Skeletal muscle satellite cell (primary cell): ENCODE data around the gene APELA.
"Not testable (repeated sequence)": the region's sequence is repeated elsewhere in the genome, so short reads cannot be mapped to it uniquely, and the experiment has no call there.

Experiments used
- H3K27me3 ChIP-seq: 2 replicates; pipeline ENCODE4 v1.7.0; 2013; ENCODE audit warnings: low read length; ENCODE audit not compliant: control insufficient read depth, insufficient read depth
- H3K36me3 ChIP-seq: 2 replicates; pipeline ENCODE4 v1.7.0; 2013; ENCODE audit warnings: mild to moderate bottlenecking, control low read depth, low read length; ENCODE audit not compliant: insufficient read depth
- H3K4me1 ChIP-seq: 2 replicates; pipeline ENCODE4 v1.7.0; 2013; ENCODE audit warnings: low read length; ENCODE audit not compliant: control insufficient read depth, insufficient read depth
- H3K4me2 ChIP-seq: 2 replicates; pipeline ENCODE4 v1.7.0; 2013; ENCODE audit warnings: mild to moderate bottlenecking, low read length
- H3K4me3 ChIP-seq: 2 replicates; pipeline ENCODE4 v1.7.0; 2013; ENCODE audit warnings: low read length
- H3K9ac ChIP-seq: 2 replicates; pipeline ENCODE4 v1.7.0; 2013; ENCODE audit warnings: mild to moderate bottlenecking, low read depth, low read length, moderate library complexity
- H3K9me3 ChIP-seq: replicated peaks from 2 replicates; pipeline ENCODE4 v1.7.0; 2013; ENCODE audit warnings: mild to moderate bottlenecking, control low read depth, low read length

Gene APELA

DNA sequence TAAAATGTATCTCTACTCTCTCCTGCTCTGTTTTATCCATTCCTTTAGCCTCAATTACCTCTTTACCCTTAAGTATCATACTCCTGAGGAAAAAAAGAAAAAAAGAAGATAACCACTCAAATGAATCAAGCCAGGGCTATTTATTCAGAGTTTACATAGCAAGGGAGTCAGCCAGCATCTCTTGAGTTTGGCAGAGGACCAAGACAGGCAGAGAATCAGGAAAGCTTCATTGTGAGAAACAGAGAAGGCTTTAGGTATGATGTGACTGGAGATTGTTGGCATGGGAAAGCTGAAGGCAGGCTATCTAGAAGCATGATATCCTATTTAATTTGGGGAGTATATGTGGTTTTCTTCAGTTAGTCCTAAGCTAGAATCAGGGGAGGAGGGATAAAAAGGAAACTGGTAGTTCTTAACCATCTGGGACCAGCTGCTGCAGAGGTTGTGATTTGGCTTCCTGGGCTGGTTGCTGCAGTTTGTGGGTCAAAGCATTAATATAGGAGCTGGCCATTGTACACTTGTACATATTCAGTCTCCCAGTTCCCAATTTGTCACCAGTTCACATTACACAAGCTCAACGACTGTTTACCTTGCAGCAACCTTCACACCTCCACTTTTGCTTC is 11.2 kb downstream of the APELA start:
- Histone ChIP-seq H3K9ac (no peak overlapping the region), H3K4me3 (no peak overlapping the region), H3K4me1 (no peaks in the 10 kb centered on the region), H3K4me2 (no peak overlapping the region), H3K27me3 (no peaks in the 10 kb centered on the region), H3K36me3 (no peaks in the 10 kb centered on the region), H3K9me3 (no peaks in the 10 kb centered on the region)

DNA sequence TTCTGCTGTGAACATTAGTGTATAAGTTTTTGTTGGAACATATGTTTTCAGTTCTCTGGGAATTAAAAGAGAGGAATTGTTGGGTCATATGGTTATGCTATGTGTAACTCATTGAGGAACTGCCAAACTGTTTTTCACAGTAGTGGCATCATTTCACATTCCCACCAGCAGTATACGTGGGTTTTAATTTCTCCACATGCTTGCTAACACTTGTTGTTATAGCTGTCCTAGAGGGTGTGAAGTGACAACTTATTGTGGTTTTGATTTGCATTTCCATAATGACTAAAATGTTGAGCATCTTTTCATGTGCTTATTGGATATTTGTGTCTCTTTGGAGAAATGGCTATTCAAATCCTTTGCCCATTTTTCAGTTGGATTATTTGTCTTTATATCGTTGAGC is 13.7 kb downstream of the APELA start:
- H3K4me2 ChIP-seq: no peak overlapping the region
- no peaks in the 10 kb centered on the region for H3K9me3 ChIP-seq
- H3K9ac ChIP-seq: no peak overlapping the region
- H3K4me1 ChIP-seq: no peaks in the 10 kb centered on the region
- no peak overlapping the region for H3K4me3 ChIP-seq
- H3K27me3 ChIP-seq: no peaks in the 10 kb centered on the region
- no peaks in the 10 kb centered on the region for H3K36me3 ChIP-seq

DNA sequence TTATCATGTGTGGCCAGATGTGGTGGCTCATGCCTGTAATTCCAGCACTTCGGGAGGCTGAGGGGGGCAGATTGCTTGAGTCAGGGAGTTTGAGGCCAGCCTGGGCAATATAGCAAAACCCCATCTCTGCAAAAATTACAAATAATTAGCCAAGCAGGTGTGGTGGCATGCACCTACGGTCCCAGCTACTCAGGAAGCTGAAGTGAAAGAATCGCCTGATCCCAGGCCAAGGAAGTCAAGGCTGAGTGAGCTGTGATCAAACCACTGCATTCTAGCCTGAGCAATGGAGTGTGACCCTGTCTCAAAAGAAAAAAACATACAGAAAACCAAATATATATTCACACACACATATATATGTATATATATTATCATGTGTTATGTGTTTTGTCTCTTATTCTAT is 15.0 kb downstream of the APELA start:
- no peak overlapping the region for H3K9ac ChIP-seq
- H3K4me1 ChIP-seq: no peaks in the 10 kb centered on the region
- H3K36me3 ChIP-seq: no peaks in the 10 kb centered on the region
- H3K27me3 ChIP-seq: no peaks in the 10 kb centered on the region
- no peak overlapping the region for H3K4me2 ChIP-seq
- no peak overlapping the region for H3K4me3 ChIP-seq
- no peaks in the 10 kb centered on the region for H3K9me3 ChIP-seq

DNA sequence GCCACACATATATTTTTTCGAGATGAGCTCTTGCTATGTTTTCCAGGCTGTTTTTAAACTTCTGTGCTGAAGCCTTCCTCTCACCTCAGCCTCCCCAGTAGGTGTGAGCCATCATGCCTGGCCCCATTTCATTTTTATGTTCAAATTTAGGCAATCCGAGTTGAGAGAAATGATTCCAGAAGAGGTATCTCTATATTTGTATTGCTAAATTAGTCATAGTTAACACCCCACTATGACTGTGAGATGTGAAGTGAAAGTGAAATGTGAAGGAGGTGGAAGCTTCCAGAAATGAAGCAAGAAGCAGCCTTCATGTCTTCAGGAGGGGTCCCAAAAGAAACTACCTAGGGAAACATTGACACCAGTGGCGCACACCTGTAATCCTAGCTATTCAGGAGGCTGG is 17.7 kb downstream of the APELA start:
- Histone ChIP-seq H3K9ac (no peak overlapping the region), H3K27me3 (no peaks in the 10 kb centered on the region), H3K9me3 (no peaks in the 10 kb centered on the region), H3K4me3 (no peak overlapping the region), H3K36me3 (no peaks in the 10 kb centered on the region), H3K4me1 (no peaks in the 10 kb centered on the region), H3K4me2 (no peak overlapping the region)

DNA sequence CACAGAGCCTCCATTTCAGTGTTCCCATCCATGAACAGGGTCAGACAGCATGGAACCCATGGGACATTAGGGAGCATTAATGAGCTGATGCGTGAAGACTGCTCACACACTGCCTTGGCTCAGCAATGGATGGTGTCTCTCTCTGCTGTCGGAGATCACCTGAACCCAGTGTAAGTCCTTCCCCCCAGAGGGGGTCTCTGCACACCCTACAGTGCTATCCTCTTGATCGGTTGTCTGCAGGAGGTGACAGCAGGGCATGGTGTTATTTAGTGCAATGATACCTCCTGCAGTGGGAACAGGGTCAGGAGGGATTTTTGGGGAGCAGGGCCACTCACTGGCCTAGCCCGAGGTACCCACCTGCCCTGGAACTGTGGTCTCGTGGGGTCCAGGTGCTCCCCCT is 25.6 kb downstream of the APELA start:
- Histone ChIP-seq H3K4me1 (no peaks in the 10 kb centered on the region), H3K4me2 (no peak overlapping the region), H3K4me3 (no peak overlapping the region), H3K9me3 (no peaks in the 10 kb centered on the region), H3K36me3 (no peaks in the 10 kb centered on the region), H3K27me3 (no peaks in the 10 kb centered on the region), H3K9ac (no peak overlapping the region)

DNA sequence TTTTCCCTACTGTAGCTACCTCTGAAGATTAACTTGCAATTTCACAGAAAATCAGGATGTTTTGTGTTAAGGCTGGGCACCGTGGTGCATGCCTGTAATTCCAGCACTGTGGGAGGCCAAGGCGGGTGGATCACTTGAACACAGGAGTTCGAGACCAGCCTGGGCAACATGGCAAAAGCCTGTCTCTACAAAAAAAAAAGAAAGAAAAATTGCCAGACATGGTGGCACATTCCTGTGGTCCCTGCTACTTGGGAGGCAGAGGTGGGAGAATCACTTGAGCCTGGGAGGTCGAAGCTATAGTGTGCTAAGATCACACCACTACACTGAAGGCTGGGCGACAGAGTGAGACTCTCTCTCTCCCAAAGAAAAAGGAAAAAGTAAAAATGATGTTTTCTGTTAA is 27.4 kb downstream of the APELA start:
- Histone ChIP-seq H3K27me3 (no peaks in the 10 kb centered on the region), H3K9me3 (no peaks in the 10 kb centered on the region), H3K9ac (no peak overlapping the region), H3K4me3 (no peak overlapping the region), H3K4me2 (no peak overlapping the region), H3K36me3 (no peaks in the 10 kb centered on the region), H3K4me1 (no peaks in the 10 kb centered on the region)

DNA sequence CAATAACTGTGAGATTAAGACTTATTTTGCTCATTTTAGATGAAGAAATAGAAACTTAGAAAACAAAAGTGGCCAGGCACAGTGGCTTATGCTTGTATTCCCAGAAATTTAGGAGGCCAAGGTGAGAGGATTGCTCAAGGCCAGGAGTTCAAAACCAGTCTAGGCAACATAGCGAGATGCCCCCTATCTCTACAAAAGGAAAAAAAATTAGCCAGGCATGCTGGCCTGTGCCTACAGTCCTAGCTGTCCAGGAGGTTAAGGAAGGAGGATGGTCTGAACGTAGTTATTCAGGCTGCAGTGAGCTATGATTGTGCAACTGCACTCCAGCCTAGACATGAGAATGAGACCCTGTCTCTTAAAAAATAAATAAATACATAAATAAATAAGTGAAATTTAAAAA is 28.0 kb downstream of the APELA start:
- Histone ChIP-seq H3K4me1 (no peaks in the 10 kb centered on the region), H3K9me3 (no peaks in the 10 kb centered on the region)

DNA sequence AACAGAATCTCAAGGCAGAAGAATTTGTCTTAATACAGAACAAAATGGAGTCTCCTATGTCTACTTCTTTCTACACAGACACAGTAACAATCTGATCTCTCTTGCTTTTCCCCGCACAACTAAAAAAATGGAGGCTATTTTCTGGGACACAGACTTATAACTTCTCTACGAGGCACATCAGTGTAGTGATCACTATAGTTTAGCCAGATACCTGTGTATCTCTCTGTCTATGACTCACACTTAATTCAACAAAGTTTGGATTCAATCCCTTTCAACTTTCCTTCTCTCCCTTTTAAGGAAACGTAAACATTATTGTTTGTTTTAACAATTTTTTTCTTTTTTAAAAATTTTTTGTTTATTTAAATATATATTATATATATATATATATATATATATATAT is 29.4 kb downstream of the APELA start:
- H3K4me2 ChIP-seq: no peak overlapping the region
- H3K4me1 ChIP-seq: no peaks in the 10 kb centered on the region
- no peak overlapping the region for H3K9ac ChIP-seq
- H3K36me3 ChIP-seq: no peaks in the 10 kb centered on the region
- no peak overlapping the region for H3K4me3 ChIP-seq
- no peaks in the 10 kb centered on the region for H3K9me3 ChIP-seq
- H3K27me3 ChIP-seq: no peaks in the 10 kb centered on the region

More for the DNA sequence above, 28.0 kb downstream of the APELA start:
- no peak overlapping the region for H3K9ac ChIP-seq
- no peak overlapping the region for H3K4me2 ChIP-seq
- no peak overlapping the region for H3K4me3 ChIP-seq
- H3K27me3 ChIP-seq: no peaks in the 10 kb centered on the region
- no peaks in the 10 kb centered on the region for H3K36me3 ChIP-seq

DNA sequence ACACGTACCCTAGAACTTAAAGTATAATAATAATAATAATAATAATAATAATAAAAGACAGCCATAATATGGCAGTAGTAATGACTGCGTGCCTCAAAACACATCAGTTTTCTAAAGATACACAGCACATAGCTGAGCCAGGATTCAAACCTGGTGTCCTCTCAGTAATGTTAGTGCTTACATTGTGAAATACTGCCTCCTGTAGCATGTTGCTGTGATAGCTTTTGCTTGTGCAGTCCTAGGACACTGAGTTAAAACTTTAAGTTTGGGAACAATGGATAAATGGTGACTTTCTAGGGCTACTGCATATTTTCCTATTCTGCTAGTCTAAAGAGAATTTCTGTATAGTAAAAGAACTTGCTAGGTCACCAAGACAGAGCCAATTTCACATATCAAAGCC is 36.5 kb downstream of the APELA start:
- not testable (repeated sequence) for H3K4me1 ChIP-seq, H3K27me3 ChIP-seq, H3K4me3 ChIP-seq, H3K9me3 ChIP-seq, H3K36me3 ChIP-seq, H3K9ac ChIP-seq, H3K4me2 ChIP-seq

DNA sequence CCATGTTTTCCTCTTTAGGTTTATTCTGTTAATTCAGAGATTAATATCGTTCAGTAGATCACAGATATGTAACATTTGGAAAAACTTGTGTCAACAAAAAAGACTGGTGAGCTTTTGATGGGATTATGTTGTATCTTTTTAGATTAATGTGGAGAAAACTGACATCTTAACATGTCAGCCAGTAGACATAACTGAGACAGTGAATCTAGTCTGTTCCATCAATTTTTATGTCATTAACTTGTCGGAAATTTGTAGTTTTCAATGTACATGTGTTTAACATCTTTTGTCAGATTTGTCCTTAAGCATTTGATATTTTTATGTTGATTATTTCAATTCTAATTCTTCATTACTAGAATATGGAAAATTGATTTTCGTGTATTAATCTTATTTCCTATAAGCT is 42.0 kb downstream of the APELA start:
- no peak overlapping the region for H3K4me2 ChIP-seq
- H3K4me3 ChIP-seq: no peak overlapping the region
- H3K9ac ChIP-seq: no peak overlapping the region
- H3K4me1 ChIP-seq: no peaks in the 10 kb centered on the region
- no peaks in the 10 kb centered on the region for H3K36me3 ChIP-seq
- no peaks in the 10 kb centered on the region for H3K9me3 ChIP-seq
- H3K27me3 ChIP-seq: no peaks in the 10 kb centered on the region

DNA sequence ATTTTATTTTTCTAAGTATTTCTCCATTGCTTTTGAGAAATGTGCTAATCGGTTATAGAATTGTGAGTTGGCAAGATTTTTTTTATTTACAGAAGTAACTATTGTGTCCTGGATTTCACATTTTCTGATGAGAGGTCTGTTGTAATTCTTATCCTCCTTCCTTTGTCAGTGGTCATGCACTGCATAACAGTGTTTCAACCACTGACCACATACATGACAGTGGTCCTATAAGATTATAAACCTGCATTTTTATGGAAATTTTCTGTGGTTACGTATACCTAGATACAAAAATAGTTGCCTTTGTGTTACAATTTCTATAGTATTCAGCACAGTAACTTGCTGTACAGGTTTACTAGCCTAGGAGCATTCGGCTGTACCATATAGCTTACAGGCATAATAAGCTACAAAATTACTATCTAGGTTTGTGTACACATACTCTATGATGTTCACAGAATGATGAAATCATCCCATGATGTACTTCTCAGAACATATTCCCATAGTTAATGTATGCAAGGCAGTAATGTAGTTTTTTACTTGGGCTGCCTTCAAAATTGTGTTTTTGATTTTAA is 47.8 kb downstream of the APELA start:
- Histone ChIP-seq H3K9me3 (no peaks in the 10 kb centered on the region), H3K9ac (no peak overlapping the region), H3K36me3 (no peaks in the 10 kb centered on the region), H3K4me3 (no peak overlapping the region), H3K27me3 (no peaks in the 10 kb centered on the region), H3K4me1 (peaks cover 13% of the 10 kb centered on the region), H3K4me2 (no peak overlapping the region)

DNA sequence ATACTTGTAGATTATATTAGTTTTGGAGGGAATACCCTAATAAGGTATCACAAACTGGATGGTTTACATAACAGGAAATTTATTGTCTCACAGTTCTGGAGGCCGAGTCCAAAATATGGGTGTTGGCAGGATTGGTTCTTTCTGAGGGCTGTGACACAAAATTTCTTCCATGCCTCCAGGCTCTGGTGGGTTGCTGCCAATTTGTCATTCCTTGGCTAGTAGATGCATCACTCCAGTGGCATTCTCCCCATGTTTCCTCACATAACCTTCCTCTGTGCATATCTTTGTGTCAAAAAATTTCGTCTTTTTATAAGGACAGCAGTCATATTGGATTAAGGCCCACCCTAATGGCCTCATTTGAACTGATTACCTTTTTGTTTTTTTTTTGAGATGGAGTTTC is 49.3 kb downstream of the APELA start:
- H3K4me1 ChIP-seq: peaks cover 17% of the 10 kb centered on the region
- no peaks in the 10 kb centered on the region for H3K36me3 ChIP-seq
- no peak overlapping the region for H3K9ac ChIP-seq
- H3K9me3 ChIP-seq: no peaks in the 10 kb centered on the region
- H3K4me3 ChIP-seq: no peak overlapping the region
- no peaks in the 10 kb centered on the region for H3K27me3 ChIP-seq
- H3K4me2 ChIP-seq: no peak overlapping the region
